Measurements from ENCODE around the gene PYDC1.
"Not testable (repeated sequence)": the region's sequence is repeated elsewhere in the genome, so short reads cannot be mapped to it uniquely, and the experiment has no call there.

The PYDC1 gene

GRCh38 chr16:31213342-31213741 lies 3.6 kb downstream of the PYDC1 start:
- no peak for DNase-seq (ENCODE audit: extremely low read depth, low read depth)
- TF ChIP-seq, protein P1, sequence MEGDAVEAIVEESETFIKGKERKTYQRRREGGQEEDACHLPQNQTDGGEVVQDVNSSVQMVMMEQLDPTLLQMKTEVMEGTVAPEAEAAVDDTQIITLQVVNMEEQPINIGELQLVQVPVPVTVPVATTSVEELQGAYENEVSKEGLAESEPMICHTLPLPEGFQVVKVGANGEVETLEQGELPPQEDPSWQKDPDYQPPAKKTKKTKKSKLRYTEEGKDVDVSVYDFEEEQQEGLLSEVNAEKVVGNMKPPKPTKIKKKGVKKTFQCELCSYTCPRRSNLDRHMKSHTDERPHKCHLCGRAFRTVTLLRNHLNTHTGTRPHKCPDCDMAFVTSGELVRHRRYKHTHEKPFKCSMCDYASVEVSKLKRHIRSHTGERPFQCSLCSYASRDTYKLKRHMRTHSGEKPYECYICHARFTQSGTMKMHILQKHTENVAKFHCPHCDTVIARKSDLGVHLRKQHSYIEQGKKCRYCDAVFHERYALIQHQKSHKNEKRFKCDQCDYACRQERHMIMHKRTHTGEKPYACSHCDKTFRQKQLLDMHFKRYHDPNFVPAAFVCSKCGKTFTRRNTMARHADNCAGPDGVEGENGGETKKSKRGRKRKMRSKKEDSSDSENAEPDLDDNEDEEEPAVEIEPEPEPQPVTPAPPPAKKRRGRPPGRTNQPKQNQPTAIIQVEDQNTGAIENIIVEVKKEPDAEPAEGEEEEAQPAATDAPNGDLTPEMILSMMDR (IDR thresholded peaks at IDR 0.05; ENCODE audit: low read depth, low read length): no peak

DNA sequence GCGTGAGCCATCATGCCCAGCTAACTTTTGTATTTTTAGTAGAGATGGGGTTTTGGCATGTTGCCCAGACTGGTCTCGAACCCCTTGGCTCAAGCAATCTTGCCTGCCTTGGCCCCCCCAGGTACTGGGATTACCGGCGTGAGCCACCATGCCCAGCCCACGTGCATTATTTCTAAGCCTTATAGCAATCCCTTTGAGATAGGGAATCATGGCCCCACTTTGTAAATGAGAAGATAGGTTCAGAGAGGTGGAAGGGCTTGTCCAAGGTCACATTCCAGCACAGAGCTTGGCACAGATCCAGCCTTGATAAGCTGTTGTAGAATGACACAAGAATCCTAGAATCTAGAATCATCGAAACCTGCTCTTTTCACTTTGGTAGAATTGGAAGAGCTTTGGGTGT lies 10.2 kb downstream of the PYDC1 start:
- DNase-seq (ENCODE audit: extremely low read depth, low read depth): no peak
- TF ChIP-seq, protein P1 (IDR thresholded peaks at IDR 0.05; ENCODE audit: low read depth, low read length): no peak

DNA sequence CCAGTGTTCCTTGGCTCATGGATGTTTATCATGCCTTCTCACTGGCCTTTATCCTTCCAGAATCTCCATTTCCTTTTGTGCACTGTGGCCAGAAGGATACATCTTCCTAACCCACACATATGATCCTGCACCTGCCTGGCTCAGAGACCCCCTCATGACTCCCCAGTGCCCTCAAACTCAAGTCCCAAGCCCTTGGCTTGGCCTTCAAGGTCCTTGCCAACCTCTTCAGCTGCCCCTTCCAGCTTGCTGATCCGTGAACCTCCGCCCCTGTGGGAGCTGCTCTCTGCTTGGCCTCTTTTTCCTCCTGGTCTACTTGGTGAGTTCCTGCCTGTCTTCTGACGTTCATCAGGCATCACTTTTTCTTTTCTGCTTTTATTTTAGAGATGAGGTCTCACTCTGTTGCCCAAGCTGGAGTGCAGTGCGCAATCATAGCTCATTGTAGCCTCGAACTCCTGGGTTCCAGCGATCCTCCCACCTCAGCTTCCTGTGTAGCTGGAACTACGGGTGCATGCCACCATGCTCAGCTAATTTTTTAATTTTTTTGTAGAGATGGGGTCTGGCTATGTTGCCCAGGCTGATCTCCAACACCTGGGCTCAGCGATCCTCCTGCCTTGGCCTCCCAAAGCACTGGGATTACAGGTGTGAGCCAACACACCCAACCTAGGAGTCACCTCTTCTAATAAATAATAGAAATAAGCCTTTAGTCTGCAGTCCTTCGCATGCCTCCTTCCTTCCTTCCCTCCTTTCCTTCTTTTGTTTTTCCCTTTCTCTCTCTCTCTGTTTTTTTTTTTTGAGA lies 11.9 kb downstream of the PYDC1 start:
- TF ChIP-seq, protein P1 (IDR thresholded peaks at IDR 0.05; ENCODE audit: low read depth, low read length): no peak
- DNase-seq (ENCODE audit: extremely low read depth, low read depth): no peak

DNA sequence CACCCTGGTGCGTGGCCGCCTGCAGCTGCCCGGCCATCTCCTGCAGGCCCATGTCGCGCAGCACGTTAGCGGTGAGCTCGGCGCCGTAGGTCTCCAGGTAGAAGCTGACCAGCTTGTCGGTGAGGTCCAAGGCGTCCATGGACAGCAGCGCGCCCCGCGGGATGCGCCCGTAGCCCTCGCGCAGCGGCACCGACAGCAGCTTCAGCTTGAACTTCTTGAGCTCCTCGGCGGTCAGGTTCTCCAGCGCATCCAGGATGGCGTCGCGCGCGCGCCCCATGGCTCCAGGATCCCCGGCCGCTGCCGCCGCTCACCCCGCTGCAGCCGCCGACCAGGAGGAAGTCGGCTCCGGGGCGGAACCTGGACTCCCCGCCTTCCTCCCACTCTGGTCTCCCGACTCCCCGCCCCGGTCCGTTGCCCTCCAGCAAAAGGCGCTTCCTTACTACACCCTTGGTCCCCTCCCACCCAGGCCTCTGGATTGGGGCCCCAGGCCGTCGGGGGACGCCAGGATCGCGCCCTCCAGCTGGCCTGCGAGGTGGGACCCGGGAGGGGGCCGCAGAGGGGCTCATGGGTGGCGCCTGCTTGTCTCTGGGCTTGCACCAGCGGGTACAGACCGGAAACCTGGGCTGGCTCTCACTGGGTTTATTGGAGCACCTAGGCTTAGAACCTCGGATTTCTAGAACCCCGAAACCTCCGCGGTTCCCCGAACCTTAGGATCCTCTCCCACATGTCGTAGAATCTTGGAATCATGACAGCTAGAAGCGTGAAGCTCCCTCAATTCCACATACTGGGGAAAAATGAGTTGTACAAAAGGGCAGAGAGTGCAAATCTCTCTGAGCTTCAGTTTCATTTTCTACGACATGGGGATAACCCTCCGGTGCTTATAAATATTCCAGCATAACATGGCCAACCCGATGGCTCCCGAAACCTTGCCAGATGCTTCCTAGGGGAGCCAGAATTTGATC lies 14.2 kb downstream of the PYDC1 start, which contains the start of gene PYCARD:
TSS of gene PYCARD (minus strand) at position 347 of the 962 bp plus-strand sequence. CDS start at position 277, 70 bp downstream.
- TF ChIP-seq, protein P1 (IDR thresholded peaks at IDR 0.05; ENCODE audit: low read depth, low read length): no peak
- DNase-seq (ENCODE audit: extremely low read depth, low read depth): no peak

DNA sequence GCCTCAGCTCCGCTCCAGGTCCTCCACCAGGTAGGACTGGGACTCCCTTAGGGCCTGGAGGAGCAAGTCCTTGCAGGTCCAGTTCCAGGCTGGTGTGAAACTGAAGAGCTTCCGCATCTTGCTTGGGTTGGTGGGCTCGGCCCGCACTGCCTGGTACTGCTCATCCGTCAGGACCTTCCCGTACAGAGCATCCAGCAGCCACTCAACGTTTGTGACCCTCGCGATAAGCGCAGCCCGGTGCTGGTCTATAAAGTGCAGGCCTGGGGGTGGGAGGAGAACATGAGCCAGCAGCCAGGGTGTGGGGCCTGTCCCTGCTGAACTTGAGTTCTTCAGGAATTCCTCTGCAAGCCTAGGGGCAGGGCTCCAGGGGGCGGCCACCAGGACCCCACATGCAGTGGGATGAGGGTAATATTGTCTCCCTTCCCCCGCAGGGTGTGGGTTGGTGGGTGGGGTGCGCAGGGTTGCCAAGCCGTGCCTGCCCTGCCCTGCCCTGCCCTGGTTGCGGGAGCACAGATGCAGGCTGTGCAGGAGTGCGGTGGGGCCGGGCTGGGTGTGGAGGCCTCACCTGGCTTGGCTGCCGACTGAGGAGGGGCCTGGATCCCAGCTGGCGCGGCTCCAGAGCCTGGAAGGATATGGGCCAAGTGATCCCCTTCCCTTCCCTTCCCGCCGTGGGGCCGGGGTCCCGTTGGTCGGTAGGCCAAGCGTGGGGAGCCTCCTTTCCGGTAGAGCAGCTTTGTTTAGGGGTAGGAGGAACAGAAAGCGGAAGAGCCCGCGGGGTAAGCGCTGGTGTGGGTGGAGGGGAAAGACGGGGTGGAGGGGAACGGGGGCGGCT lies 15.1 kb downstream of the PYDC1 start:
- DNase-seq (ENCODE audit: extremely low read depth, low read depth): no peak
- TF ChIP-seq, protein P1 (IDR thresholded peaks at IDR 0.05; ENCODE audit: low read depth, low read length): no peak

DNA sequence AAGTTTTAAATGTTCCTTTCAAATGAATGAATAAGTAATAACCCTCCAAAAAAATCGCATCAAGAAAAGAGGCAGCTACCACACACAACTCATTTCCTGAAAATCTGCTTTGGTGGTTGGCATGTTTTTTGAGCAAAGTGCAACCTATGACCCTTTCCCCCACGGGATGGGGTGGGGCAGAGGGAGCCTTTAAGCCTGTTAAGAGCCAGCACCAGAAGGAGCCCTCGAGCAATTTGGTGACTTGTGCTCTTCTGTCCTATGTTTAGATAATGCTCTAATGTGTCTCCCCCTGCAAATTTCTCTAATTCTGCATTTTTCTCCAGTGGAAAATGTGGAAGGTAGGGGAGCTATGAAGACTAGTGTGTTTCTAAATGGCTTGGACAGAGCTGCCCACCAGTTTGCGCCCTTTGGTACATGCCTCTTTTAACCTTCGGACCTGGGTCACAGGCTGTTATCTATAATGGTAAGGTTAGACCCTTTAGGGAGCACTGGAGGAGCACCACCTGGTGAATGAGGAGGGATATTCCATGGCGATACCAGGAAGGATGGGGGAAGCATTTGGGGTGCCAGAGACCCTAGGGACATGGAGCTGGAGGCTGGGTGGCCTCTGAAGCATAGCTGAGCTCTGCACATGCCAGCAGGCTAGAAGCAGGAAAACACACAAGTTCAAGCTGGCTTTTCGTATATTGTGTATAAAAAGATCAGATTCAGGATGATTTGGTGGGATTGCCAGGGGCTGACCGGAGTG lies 15.9 kb downstream of the PYDC1 start:
- TF ChIP-seq, protein P1 (IDR thresholded peaks at IDR 0.05; ENCODE audit: low read depth, low read length): peak; percentile 8
- no peak for DNase-seq (ENCODE audit: extremely low read depth, low read depth)

GRCh38 chr16:31200111-31200510 lies 16.8 kb downstream of the PYDC1 start:
- DNase-seq (ENCODE audit: extremely low read depth, low read depth): not testable (repeated sequence)

Measured in AG09319 (cell line).